Stimulated activated CD8-positive, alpha-beta memory T cell treated with anti-CD3 and anti-CD28 coated beads, Interleukin-12 subunit alpha, Interleukin-12 subunit beta, amount 100 ng/mL, for 1 hour (primary cell): ENCODE data around the gene GMEB2.

Experiments used
- DNase-seq: peaks from one replicate; pipeline ENCODE4 v3.0.0-alpha.2; 2020; ENCODE audit warnings: low read depth

Gene GMEB2

GRCh38 chr20:63545814-63546213, 81.1 kb downstream of the GMEB2 start:
- no peak for DNase-seq

- no peak for DNase-seq
Measured at GRCh38 chr20:63544958-63545516, 81.9 kb downstream of the GMEB2 start.

GRCh38 chr20:63544241-63544957, 82.5 kb downstream of the GMEB2 start:
- DNase-seq: no peak

- no peak for DNase-seq
Measured at GRCh38 chr20:63543733-63544132, 83.2 kb downstream of the GMEB2 start.

- DNase-seq: no peak
Measured at GRCh38 chr20:63543131-63543530, 83.8 kb downstream of the GMEB2 start.

- DNase-seq: no peak
Measured at GRCh38 chr20:63542696-63543095, 84.2 kb downstream of the GMEB2 start.

GRCh38 chr20:63542031-63542559, 84.8 kb downstream of the GMEB2 start:
- DNase-seq: no peak

GRCh38 chr20:63541371-63541770, 85.5 kb downstream of the GMEB2 start:
- DNase-seq: no peak

- DNase-seq: no peak
Measured at GRCh38 chr20:63540417-63541186, 86.3 kb downstream of the GMEB2 start.

GRCh38 chr20:63539441-63540370, 87.2 kb downstream of the GMEB2 start:
- DNase-seq: no peak

GRCh38 chr20:63539092-63539430, 87.8 kb downstream of the GMEB2 start:
- no peak for DNase-seq

GRCh38 chr20:63538204-63539091, 88.5 kb downstream of the GMEB2 start:
- DNase-seq: no peak
